ENCODE measurements around the gene CCDC32. TPM values are rescaled to one million over a fixed set of nuclear protein-coding genes. Genes with fewer than 3 reads are reported as not detected.

Gene CCDC32
- total and polyA plus RNA-seq, 2 of the 13 experiments (the other 11 are each of a cell fraction or from before 2014, with no cell fraction given), result 10.8 to 23.2 TPM

DNA sequence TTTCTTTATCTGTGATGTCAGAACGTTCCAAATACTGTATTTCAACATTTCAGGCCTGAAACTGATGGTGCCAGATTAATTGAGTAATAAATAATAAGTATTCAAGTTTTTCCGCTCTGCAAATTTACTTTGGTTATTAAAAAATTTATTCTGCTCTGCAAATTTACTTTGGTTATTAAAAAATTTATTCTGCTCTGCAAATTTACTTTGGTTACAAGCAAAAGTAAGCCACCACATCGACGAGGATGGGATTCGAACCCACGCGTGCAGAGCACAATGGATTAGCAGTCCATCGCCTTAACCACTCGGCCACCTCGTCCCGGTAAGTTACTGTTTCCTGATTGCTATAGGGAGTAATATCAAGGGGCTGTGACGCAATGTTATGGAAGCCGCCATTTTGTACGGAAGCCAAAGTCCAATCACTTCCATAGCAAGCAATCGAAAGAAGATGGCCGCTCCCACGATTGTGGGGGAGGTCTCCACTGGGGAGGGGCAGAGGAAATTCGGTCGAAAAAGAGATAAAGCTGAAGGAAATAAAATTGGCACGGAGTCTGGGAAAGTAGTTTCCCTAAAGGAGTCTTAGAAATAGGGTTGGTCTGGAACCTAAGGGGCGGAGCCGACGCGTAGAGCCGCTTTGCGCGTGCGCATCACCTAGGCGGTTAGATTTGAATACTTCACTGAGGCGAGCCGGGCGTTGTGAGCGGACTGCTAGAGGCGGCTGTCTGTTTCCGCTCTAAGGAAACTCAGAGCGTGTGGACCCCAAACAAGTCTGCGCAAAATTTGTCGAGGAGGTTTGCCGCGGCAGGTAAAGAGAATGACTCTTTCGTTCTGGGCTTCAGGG lies 29.0 kb upstream of the CCDC32 start, which contains the start of gene KNL1 (continued):
- TF ChIP-seq STAT5B (CRISPR knock-in tag; IDR thresholded peaks at IDR 0.05) (0 out of 2 replicates have a peak, but pooled peaks have one; percentile 79), GATAD1 (CRISPR knock-in tag; IDR thresholded peaks at IDR 0.05) (peak; percentile 75), ZNF256 (CRISPR knock-in tag; conservative IDR thresholded peaks at IDR 0.05) (peak; percentile 88), TARDBP (CRISPR knock-in tag; IDR thresholded peaks at IDR 0.05) (peak; percentile 16; the same call in 1 of the 2 replicates), TBP (CRISPR knock-in tag; IDR thresholded peaks at IDR 0.05) (0 out of 2 replicates have a peak, but pooled peaks have one; percentile 91), TBX3 (IDR thresholded peaks at IDR 0.05; ENCODE audit: borderline replicate concordance) (no peak), ZNF766 (CRISPR knock-in tag; IDR thresholded peaks at IDR 0.05; ENCODE audit: borderline replicate concordance) (no peak), MATR3 (CRISPR knock-in tag; IDR thresholded peaks at IDR 0.05) (no peak), MBNL3 (CRISPR knock-in tag; conservative IDR thresholded peaks at IDR 0.05) (no peak), XRCC5 (optimal IDR thresholded peaks at IDR 0.05; ENCODE audit: low read length) (peak; percentile 88), NFYC (CRISPR knock-in tag; IDR thresholded peaks at IDR 0.05) (peak; percentile 64), ZNF75D (CRISPR knock-in tag; IDR thresholded peaks at IDR 0.05; ENCODE audit: borderline replicate concordance) (peak; percentile 78; the same call in 1 of the 2 replicates)
- TF ChIP-seq, protein P1, sequence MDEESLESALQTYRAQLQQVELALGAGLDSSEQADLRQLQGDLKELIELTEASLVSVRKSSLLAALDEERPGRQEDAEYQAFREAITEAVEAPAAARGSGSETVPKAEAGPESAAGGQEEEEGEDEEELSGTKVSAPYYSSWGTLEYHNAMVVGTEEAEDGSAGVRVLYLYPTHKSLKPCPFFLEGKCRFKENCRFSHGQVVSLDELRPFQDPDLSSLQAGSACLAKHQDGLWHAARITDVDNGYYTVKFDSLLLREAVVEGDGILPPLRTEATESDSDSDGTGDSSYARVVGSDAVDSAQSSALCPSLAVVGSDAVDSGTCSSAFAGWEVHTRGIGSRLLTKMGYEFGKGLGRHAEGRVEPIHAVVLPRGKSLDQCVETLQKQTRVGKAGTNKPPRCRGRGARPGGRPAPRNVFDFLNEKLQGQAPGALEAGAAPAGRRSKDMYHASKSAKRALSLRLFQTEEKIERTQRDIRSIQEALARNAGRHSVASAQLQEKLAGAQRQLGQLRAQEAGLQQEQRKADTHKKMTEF (CRISPR knock-in tag; IDR thresholded peaks at IDR 0.05), result peak; percentile 91
- TF ChIP-seq, protein P2, sequence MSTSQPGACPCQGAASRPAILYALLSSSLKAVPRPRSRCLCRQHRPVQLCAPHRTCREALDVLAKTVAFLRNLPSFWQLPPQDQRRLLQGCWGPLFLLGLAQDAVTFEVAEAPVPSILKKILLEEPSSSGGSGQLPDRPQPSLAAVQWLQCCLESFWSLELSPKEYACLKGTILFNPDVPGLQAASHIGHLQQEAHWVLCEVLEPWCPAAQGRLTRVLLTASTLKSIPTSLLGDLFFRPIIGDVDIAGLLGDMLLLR (CRISPR knock-in tag; IDR thresholded peaks at IDR 0.05), result no peak
- TF ChIP-seq, protein P3, sequence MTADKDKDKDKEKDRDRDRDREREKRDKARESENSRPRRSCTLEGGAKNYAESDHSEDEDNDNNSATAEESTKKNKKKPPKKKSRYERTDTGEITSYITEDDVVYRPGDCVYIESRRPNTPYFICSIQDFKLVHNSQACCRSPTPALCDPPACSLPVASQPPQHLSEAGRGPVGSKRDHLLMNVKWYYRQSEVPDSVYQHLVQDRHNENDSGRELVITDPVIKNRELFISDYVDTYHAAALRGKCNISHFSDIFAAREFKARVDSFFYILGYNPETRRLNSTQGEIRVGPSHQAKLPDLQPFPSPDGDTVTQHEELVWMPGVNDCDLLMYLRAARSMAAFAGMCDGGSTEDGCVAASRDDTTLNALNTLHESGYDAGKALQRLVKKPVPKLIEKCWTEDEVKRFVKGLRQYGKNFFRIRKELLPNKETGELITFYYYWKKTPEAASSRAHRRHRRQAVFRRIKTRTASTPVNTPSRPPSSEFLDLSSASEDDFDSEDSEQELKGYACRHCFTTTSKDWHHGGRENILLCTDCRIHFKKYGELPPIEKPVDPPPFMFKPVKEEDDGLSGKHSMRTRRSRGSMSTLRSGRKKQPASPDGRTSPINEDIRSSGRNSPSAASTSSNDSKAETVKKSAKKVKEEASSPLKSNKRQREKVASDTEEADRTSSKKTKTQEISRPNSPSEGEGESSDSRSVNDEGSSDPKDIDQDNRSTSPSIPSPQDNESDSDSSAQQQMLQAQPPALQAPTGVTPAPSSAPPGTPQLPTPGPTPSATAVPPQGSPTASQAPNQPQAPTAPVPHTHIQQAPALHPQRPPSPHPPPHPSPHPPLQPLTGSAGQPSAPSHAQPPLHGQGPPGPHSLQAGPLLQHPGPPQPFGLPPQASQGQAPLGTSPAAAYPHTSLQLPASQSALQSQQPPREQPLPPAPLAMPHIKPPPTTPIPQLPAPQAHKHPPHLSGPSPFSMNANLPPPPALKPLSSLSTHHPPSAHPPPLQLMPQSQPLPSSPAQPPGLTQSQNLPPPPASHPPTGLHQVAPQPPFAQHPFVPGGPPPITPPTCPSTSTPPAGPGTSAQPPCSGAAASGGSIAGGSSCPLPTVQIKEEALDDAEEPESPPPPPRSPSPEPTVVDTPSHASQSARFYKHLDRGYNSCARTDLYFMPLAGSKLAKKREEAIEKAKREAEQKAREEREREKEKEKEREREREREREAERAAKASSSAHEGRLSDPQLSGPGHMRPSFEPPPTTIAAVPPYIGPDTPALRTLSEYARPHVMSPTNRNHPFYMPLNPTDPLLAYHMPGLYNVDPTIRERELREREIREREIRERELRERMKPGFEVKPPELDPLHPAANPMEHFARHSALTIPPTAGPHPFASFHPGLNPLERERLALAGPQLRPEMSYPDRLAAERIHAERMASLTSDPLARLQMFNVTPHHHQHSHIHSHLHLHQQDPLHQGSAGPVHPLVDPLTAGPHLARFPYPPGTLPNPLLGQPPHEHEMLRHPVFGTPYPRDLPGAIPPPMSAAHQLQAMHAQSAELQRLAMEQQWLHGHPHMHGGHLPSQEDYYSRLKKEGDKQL (CRISPR knock-in tag; IDR thresholded peaks at IDR 0.05; ENCODE audit: low read depth), result no peak
- TF ChIP-seq, protein P4, sequence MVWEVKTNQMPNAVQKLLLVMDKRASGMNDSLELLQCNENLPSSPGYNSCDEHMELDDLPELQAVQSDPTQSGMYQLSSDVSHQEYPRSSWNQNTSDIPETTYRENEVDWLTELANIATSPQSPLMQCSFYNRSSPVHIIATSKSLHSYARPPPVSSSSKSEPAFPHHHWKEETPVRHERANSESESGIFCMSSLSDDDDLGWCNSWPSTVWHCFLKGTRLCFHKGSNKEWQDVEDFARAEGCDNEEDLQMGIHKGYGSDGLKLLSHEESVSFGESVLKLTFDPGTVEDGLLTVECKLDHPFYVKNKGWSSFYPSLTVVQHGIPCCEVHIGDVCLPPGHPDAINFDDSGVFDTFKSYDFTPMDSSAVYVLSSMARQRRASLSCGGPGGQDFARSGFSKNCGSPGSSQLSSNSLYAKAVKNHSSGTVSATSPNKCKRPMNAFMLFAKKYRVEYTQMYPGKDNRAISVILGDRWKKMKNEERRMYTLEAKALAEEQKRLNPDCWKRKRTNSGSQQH (CRISPR knock-in tag; IDR thresholded peaks at IDR 0.05; ENCODE audit: low read depth), result peak; percentile 94
- TF ChIP-seq, protein P5, sequence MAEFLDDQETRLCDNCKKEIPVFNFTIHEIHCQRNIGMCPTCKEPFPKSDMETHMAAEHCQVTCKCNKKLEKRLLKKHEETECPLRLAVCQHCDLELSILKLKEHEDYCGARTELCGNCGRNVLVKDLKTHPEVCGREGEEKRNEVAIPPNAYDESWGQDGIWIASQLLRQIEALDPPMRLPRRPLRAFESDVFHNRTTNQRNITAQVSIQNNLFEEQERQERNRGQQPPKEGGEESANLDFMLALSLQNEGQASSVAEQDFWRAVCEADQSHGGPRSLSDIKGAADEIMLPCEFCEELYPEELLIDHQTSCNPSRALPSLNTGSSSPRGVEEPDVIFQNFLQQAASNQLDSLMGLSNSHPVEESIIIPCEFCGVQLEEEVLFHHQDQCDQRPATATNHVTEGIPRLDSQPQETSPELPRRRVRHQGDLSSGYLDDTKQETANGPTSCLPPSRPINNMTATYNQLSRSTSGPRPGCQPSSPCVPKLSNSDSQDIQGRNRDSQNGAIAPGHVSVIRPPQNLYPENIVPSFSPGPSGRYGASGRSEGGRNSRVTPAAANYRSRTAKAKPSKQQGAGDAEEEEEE (CRISPR knock-in tag; IDR thresholded peaks at IDR 0.05; ENCODE audit: borderline replicate concordance), result no peak
- TF ChIP-seq, protein P6, sequence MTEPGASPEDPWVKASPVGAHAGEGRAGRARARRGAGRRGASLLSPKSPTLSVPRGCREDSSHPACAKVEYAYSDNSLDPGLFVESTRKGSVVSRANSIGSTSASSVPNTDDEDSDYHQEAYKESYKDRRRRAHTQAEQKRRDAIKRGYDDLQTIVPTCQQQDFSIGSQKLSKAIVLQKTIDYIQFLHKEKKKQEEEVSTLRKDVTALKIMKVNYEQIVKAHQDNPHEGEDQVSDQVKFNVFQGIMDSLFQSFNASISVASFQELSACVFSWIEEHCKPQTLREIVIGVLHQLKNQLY (CRISPR knock-in tag; IDR thresholded peaks at IDR 0.05), result peak; percentile 24; the same call in 1 of the 2 replicates
